Breast epithelium (tissue), 3 donors: ENCODE data around the gene ZNF330.

ENCODE experiments used
- POLR2A ChIP-seq: fragments of 450-650 bp; IDR thresholded peaks from one replicate; pipeline ENCODE4 v1.6.1; 2016; ENCODE audit warnings: antibody characterized with exemption, mild to moderate bottlenecking, moderate library complexity
- POLR2AphosphoS5 ChIP-seq, 3 donors: sonication (generic); formaldehyde crosslinking; IDR thresholded peaks; one replicate each; pipeline ENCODE4 v1.6.1; 2017; ENCODE audit warnings: antibody characterized with exemption in 3 of 3

DNA sequence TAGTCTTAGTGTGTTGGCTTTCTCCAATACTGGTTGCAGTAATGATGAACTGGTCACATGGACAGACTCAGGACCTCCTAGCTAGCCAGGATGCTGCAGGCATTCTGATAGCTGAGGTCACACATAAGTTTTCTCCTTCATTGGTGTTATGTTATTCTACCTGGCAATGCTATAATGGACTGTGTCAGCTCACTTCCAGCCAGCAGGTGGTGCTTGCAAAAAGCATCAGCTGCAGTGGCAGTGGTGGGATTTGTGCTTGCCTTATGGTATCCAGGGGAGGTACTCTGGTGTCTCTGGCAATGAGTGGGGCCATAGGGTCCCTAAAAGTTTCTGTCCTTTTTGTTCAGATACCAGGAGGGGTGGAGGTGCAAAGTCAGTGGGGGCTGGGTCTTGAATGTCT, 33.6 kb downstream of the ZNF330 start:
- no peak for TF ChIP-seq POLR2AphosphoS5 (IDR thresholded peaks at IDR 0.05)
- no peak for TF ChIP-seq POLR2A
